ENCODE results near the gene IVD.

The IVD gene

GRCh38 chr15:40444736-40445135 lies 39.1 kb downstream of the IVD start:
- no peak for DNase-seq (ENCODE audit: low read depth)
- no peak overlapping the region for H3K4me3 ChIP-seq (replicated peaks; ENCODE audit: low read depth, low read length)
- TF ChIP-seq CTCF (IDR thresholded peaks at IDR 0.05; ENCODE audit: low read length, missing control alignments) = no peak

- no peak for TF ChIP-seq CTCF (IDR thresholded peaks at IDR 0.05; ENCODE audit: low read length, missing control alignments)
- DNase-seq (ENCODE audit: low read depth) = peak; percentile 49
Measured at GRCh38 chr15:40445421-40445922, 39.9 kb downstream of the IVD start.

GRCh38 chr15:40446144-40446543 lies 40.5 kb downstream of the IVD start:
- no peak for TF ChIP-seq CTCF (IDR thresholded peaks at IDR 0.05; ENCODE audit: low read length, missing control alignments)
- no peak for DNase-seq (ENCODE audit: low read depth)
- H3K4me3 ChIP-seq (replicated peaks; ENCODE audit: low read depth, low read length) = no peak overlapping the region

More at GRCh38 chr15:40445421-40445922, 39.9 kb downstream of the IVD start:
- no peak overlapping the region for H3K4me3 ChIP-seq (replicated peaks; ENCODE audit: low read depth, low read length)

GRCh38 chr15:40448354-40448753 lies 42.8 kb downstream of the IVD start:
- TF ChIP-seq CTCF (IDR thresholded peaks at IDR 0.05; ENCODE audit: low read length, missing control alignments) = no peak
- no peak overlapping the region for H3K4me3 ChIP-seq (replicated peaks; ENCODE audit: low read depth, low read length)
- DNase-seq (ENCODE audit: low read depth) = no peak

GRCh38 chr15:40449275-40449674 lies 43.7 kb downstream of the IVD start:
- no peak for TF ChIP-seq CTCF (IDR thresholded peaks at IDR 0.05; ENCODE audit: low read length, missing control alignments)
- DNase-seq (ENCODE audit: low read depth) = peak; percentile 32
- no peak overlapping the region for H3K4me3 ChIP-seq (replicated peaks; ENCODE audit: low read depth, low read length)

- no peak for DNase-seq (ENCODE audit: low read depth)
- no peak for TF ChIP-seq CTCF (IDR thresholded peaks at IDR 0.05; ENCODE audit: low read length, missing control alignments)
Measured at GRCh38 chr15:40450047-40450446, 44.5 kb downstream of the IVD start.

GRCh38 chr15:40451527-40452158 lies 46.0 kb downstream of the IVD start:
- no peak for TF ChIP-seq CTCF (IDR thresholded peaks at IDR 0.05; ENCODE audit: low read length, missing control alignments)
- DNase-seq (ENCODE audit: low read depth) = no peak
- H3K4me3 ChIP-seq (replicated peaks; ENCODE audit: low read depth, low read length) = no peak overlapping the region

More at GRCh38 chr15:40450047-40450446, 44.5 kb downstream of the IVD start:
- no peak overlapping the region for H3K4me3 ChIP-seq (replicated peaks; ENCODE audit: low read depth, low read length)
